ENCODE measurements around the gene SNAPC2.
"Not testable (repeated sequence)": the region's sequence is repeated elsewhere in the genome, so short reads cannot be mapped to it uniquely, and the experiment has no call there.

SNAPC2 gene

GRCh38 chr19:7888145-7888825, 31.9 kb upstream of the SNAPC2 start, which contains the start of gene LRRC8E:
LRRC8E (plus strand) TSS chr19:7888510; CDS start chr19:7895604, 7,094 bp downstream.
- no peak for DNase-seq (ENCODE audit: low read depth, low spot score)

- DNase-seq (ENCODE audit: low read depth, low spot score): no peak
Measured at GRCh38 chr19:7888826-7889217, 31.3 kb upstream of the SNAPC2 start.

- not testable (repeated sequence) for DNase-seq (ENCODE audit: low read depth, low spot score)
Measured at GRCh38 chr19:7893362-7894101, 26.6 kb upstream of the SNAPC2 start.

- DNase-seq (ENCODE audit: low read depth, low spot score): no peak
Measured at GRCh38 chr19:7894612-7895309, 25.4 kb upstream of the SNAPC2 start.

- DNase-seq (ENCODE audit: low read depth, low spot score): no peak
Measured at GRCh38 chr19:7895565-7895964, 24.6 kb upstream of the SNAPC2 start.

- no peak for DNase-seq (ENCODE audit: low read depth, low spot score)
Measured at GRCh38 chr19:7897292-7897691, 22.8 kb upstream of the SNAPC2 start.

GRCh38 chr19:7898967-7899366, 21.2 kb upstream of the SNAPC2 start:
- no peak for DNase-seq (ENCODE audit: low read depth, low spot score)

GRCh38 chr19:7899751-7900378, 20.3 kb upstream of the SNAPC2 start:
- no peak for DNase-seq (ENCODE audit: low read depth, low spot score)

GRCh38 chr19:7900401-7900870, 19.7 kb upstream of the SNAPC2 start:
- no peak for DNase-seq (ENCODE audit: low read depth, low spot score)

GRCh38 chr19:7900931-7901330, 19.2 kb upstream of the SNAPC2 start:
- no peak for DNase-seq (ENCODE audit: low read depth, low spot score)

- DNase-seq (ENCODE audit: low read depth, low spot score): no peak
Measured at GRCh38 chr19:7901337-7901736, 18.8 kb upstream of the SNAPC2 start.

- no peak for DNase-seq (ENCODE audit: low read depth, low spot score)
Measured at GRCh38 chr19:7902796-7903243, 17.3 kb upstream of the SNAPC2 start.

- peak; percentile 100 for DNase-seq (ENCODE audit: low read depth, low spot score)
Measured at GRCh38 chr19:7903244-7904073, 16.7 kb upstream of the SNAPC2 start, which contains the start of gene MAP2K7. MAP2K7 (plus strand) TSS chr19:7903877; CDS start chr19:7903945, 68 bp downstream.

- DNase-seq (ENCODE audit: low read depth, low spot score): peak; percentile 20
Measured at GRCh38 chr19:7904074-7905020, 15.8 kb upstream of the SNAPC2 start.

GRCh38 chr19:7905268-7905667, 14.9 kb upstream of the SNAPC2 start:
- no peak for DNase-seq (ENCODE audit: low read depth, low spot score)

GRCh38 chr19:7905859-7906258, 14.3 kb upstream of the SNAPC2 start:
- DNase-seq (ENCODE audit: low read depth, low spot score): no peak

- DNase-seq (ENCODE audit: low read depth, low spot score): no peak
Measured at GRCh38 chr19:7907122-7907521, 13.0 kb upstream of the SNAPC2 start.

GRCh38 chr19:7907544-7907943, 12.6 kb upstream of the SNAPC2 start:
- no peak for DNase-seq (ENCODE audit: low read depth, low spot score)

- no peak for DNase-seq (ENCODE audit: low read depth, low spot score)
Measured at GRCh38 chr19:7908078-7908699, 11.9 kb upstream of the SNAPC2 start.

Data from activated naive CD8-positive, alpha-beta T cell treated with anti-CD3 and anti-CD28 coated beads, Interleukin-2, amount 50 U/mL, for 16 hours (primary cell).